ENCODE measurements around the gene NEGR1.

Gene NEGR1

GRCh38 chr1:71994646-71995045 is 287.7 kb downstream of the NEGR1 start:
- no peak for DNase-seq (ENCODE audit: low read depth)
- H3K4me3 ChIP-seq (ENCODE audit: low read depth, low read length) = no peak overlapping the region
- no peak for TF ChIP-seq CTCF (IDR thresholded peaks at IDR 0.05; ENCODE audit: control insufficient read depth, extremely low read depth, insufficient read depth)

GRCh38 chr1:71987181-71987580 is 295.2 kb downstream of the NEGR1 start:
- no peak for TF ChIP-seq CTCF (IDR thresholded peaks at IDR 0.05; ENCODE audit: control insufficient read depth, extremely low read depth, insufficient read depth)
- DNase-seq (ENCODE audit: low read depth) = no peak
- no peak overlapping the region for H3K4me3 ChIP-seq (ENCODE audit: low read depth, low read length)

GRCh38 chr1:71986160-71986559 is 296.2 kb downstream of the NEGR1 start:
- no peak for DNase-seq (ENCODE audit: low read depth)
- H3K4me3 ChIP-seq (ENCODE audit: low read depth, low read length) = no peak overlapping the region
- TF ChIP-seq CTCF (IDR thresholded peaks at IDR 0.05; ENCODE audit: control insufficient read depth, extremely low read depth, insufficient read depth) = no peak

GRCh38 chr1:71980556-71980955 is 301.8 kb downstream of the NEGR1 start:
- H3K4me3 ChIP-seq (ENCODE audit: low read depth, low read length) = no peak overlapping the region
- no peak for TF ChIP-seq CTCF (IDR thresholded peaks at IDR 0.05; ENCODE audit: control insufficient read depth, extremely low read depth, insufficient read depth)
- DNase-seq (ENCODE audit: low read depth) = no peak

- no peak for TF ChIP-seq CTCF (IDR thresholded peaks at IDR 0.05; ENCODE audit: control insufficient read depth, extremely low read depth, insufficient read depth)
- DNase-seq (ENCODE audit: low read depth) = no peak
- H3K4me3 ChIP-seq (ENCODE audit: low read depth, low read length) = no peak overlapping the region
These were observed 302.5 kb downstream of the NEGR1 start for GRCh38 chr1:71979882-71980281.

GRCh38 chr1:71967670-71968069 is 314.7 kb downstream of the NEGR1 start:
- no peak overlapping the region for H3K4me3 ChIP-seq (ENCODE audit: low read depth, low read length)
- TF ChIP-seq CTCF (IDR thresholded peaks at IDR 0.05; ENCODE audit: control insufficient read depth, extremely low read depth, insufficient read depth) = no peak
- no peak for DNase-seq (ENCODE audit: low read depth)

- no peak overlapping the region for H3K4me3 ChIP-seq (ENCODE audit: low read depth, low read length)
- TF ChIP-seq CTCF (IDR thresholded peaks at IDR 0.05; ENCODE audit: control insufficient read depth, extremely low read depth, insufficient read depth) = no peak
- no peak for DNase-seq (ENCODE audit: low read depth)
These were observed 318.2 kb downstream of the NEGR1 start for GRCh38 chr1:71964188-71964587.

Measured in LNCaP clone FGC (cell line).